Mesangial cell (primary cell): Measurements from ENCODE around the gene BCL7B. TPM values are rescaled to one million over a fixed set of nuclear protein-coding genes. Genes with fewer than 3 reads are reported as not detected.

Experiments
- total RNA-seq: library from RNA; depleted of rRNA; stranded (reverse); fragments of >200 nt; gene quantifications from 2 replicates; pipeline ENCODE4 v1.2.3, GENCODE V29; 2015

Gene BCL7B
- 37.3 and 49.9 TPM in 2 replicates for total RNA-seq

DNA sequence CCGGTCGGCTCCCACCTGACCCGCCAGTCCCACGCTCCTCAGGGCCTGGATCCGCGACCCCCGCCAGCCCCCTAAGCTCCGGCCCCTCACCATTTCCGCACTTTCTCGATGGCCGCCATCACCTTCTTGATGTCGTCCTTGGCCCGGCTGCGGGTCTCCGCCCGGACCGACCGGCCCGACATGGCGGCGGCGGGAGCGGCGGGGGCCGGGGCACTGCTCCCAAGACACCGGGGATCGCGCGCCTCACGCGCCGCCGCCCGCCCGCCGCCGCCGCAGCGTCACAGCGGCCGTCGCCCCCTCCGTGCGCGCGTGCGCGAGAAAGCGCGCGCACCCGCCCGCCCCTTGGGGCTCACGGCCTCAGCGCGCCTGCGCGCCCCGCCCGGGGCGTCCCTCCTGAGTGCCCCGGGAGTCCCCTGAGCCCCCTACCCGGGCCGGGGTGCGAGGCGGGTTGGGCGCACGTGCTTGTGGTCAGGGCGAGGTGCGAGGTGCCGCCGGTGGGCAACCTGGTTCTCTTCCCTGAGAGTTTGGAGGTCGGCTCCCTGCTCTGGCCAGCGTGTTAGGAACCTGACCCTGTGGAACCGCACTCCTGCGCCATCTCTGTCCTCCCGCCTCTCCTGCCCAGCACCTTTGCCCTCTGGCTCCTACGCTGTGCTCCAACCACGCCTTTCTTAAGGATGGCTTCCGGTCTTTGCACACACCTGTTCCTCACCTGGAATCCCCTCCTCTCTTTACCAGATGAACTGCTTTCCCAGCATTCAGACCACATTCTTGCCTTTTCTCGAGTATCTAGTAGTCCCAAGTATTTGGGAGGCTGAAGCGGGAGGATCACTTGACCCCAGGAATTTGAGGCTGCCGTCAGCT, at the start of gene BCL7B:
Gene BCL7B (minus strand): TSS at position 294 of the 861 bp plus-strand sequence. CDS start 112 bp downstream, at position 182.

GRCh38 chr7:73578342-73579128, 21.0 kb upstream of the BCL7B start, which contains the start of gene TBL2:
TBL2 (minus strand) TSS chr7:73578579; CDS start chr7:73578549, 30 bp downstream.

DNA sequence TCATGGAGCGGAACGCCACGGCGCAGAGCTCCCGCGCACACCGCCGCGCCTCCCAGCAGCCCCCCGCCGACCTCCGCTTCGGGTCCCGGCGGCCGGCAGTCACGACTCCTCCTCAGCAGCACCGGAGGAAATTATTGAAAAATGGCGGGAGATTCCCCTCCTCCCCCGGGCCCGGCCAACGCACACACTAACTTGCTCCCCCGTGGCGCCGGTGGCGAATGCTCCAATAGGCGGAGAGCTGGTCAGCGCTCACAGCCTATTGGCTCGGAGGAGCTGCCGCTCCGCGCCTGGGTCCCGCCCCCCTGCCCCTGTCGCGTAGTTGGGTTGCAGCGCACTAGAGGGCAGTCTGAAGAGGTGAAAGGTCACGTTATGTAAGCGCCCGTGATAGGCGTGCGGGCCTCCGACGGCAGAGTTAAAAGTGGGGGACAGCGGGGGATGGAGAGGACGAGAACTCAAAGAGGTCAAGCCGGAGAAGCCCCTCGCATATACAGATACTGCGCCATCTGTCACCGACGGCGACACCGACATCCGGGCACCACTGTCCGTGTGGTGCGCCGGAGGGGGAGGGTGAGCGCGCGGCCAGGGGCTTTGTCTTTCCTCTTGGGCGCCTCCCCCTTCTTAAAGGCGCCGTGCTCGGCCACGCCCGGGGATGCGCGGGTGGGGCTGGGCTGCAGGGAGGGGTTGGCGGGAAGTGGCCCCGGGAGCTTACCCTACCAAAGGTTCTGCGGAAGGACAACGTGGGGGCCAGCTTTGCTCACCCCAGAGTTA, 35.2 kb downstream of the BCL7B start, which contains the start of gene BAZ1B:
Gene BAZ1B (minus strand): TSS at position 189 of the 768 bp plus-strand sequence. CDS start 360 bp downstream, outside the sequence.

Other genes with a start within 250 kb of the BCL7B start
- 23.5 and 45.6 TPM in 2 replicates for gene NSUN5, start 248.9 kb downstream of the BCL7B start, total RNA-seq
- not detected in 2 replicates for gene TRIM50, start 229.6 kb downstream of the BCL7B start, total RNA-seq
- 0.16 TPM in 1 of 2 replicates, not detected in the other for gene FKBP6, start 229.5 kb downstream of the BCL7B start, total RNA-seq
- gene FZD9, start 123.9 kb downstream of the BCL7B start, total RNA-seq: 1.4 and 2.3 TPM in 2 replicates
- gene BAZ1B, start 35.4 kb downstream of the BCL7B start, total RNA-seq: 28.6 and 38.9 TPM in 2 replicates
- gene TBL2, start 20.9 kb upstream of the BCL7B start, total RNA-seq: 62.2 and 64.9 TPM in 2 replicates
- gene MLXIPL, start 66.8 kb upstream of the BCL7B start, total RNA-seq: 0.25 TPM in 1 of 2 replicates, not detected in the other
- 1.8 and 8.5 TPM in 2 replicates for gene VPS37D, start 110.1 kb upstream of the BCL7B start, total RNA-seq
- 7.2 and 7.7 TPM in 2 replicates for gene DNAJC30, start 125.8 kb upstream of the BCL7B start, total RNA-seq
- 62.2 and 90.3 TPM in 2 replicates for gene BUD23, start 125.9 kb upstream of the BCL7B start, total RNA-seq
- gene STX1A, start 162.0 kb upstream of the BCL7B start, total RNA-seq: 19.5 and 23.8 TPM in 2 replicates
- gene ABHD11, start 181.1 kb upstream of the BCL7B start, total RNA-seq: 29.2 and 38.9 TPM in 2 replicates
- gene CLDN3, start 212.6 kb upstream of the BCL7B start, total RNA-seq: 4.4 and 18.4 TPM in 2 replicates